ENCODE data around the gene SMIM22. TPM values are rescaled to one million over a fixed set of nuclear protein-coding genes. Genes with fewer than 3 reads are reported as not detected.

SMIM22 gene
- total RNA-seq, 2 experiments from 2014 or later = not detected

- Histone ChIP-seq H3K4me1 (ENCODE audit: insufficient read depth, low read length) (no peaks in the 10 kb centered on the region), H3K9me3 (ENCODE audit: control insufficient read depth in 1 of 2, insufficient read depth in 1 of 2, low read length in 2 of 2) (no peaks in the 10 kb centered on the region), H3K36me3 (ENCODE audit: insufficient read depth, low read length) (no peaks in the 10 kb centered on the region), H3K27ac (ENCODE audit: low read depth in 1 of 2, low read length in 2 of 2) (no peak overlapping the region), H3K4me3 (ENCODE audit: low read length) (no peak overlapping the region), H3K27me3 (ENCODE audit: control insufficient read depth in 1 of 2, insufficient read depth in 2 of 2, low read length in 2 of 2) (no peaks in the 10 kb centered on the region)
- ATAC-seq (ENCODE audit: poor library complexity) (no peak), DNase-seq (no peak)
- H3K4me1 Mint-ChIP-seq (ENCODE audit: low read depth) = no peaks in the 10 kb centered on the region
- ChIA-PET CTCF (no interaction called here), POLR2A (no interaction called here)
- no peak for TF ChIP-seq CTCF (IDR thresholded peaks at IDR 0.05)
- intact Hi-C loops (cut with DNase I, micrococcal nuclease) = no loop called here
- no peak overlapping the region for H3K4me3 Mint-ChIP-seq
- H3K36me3 Mint-ChIP-seq (ENCODE audit: low read depth) = no peaks in the 10 kb centered on the region
- no peak overlapping the region for H3K27ac Mint-ChIP-seq
- no peaks in the 10 kb centered on the region for H3K9me3 Mint-ChIP-seq
- H3K27me3 Mint-ChIP-seq = no peaks in the 10 kb centered on the region
Observed at GRCh38 chr16:4785758-4786433, 9.3 kb upstream of the SMIM22 start.

GRCh38 chr16:4787068-4787467, 8.1 kb upstream of the SMIM22 start:
- no peaks in the 10 kb centered on the region for H3K4me1 ChIP-seq (ENCODE audit: insufficient read depth, low read length)
- H3K9me3 ChIP-seq (ENCODE audit: control insufficient read depth in 1 of 2, insufficient read depth in 1 of 2, low read length in 2 of 2) = no peaks in the 10 kb centered on the region
- H3K9me3 Mint-ChIP-seq = no peaks in the 10 kb centered on the region
- H3K4me1 Mint-ChIP-seq (ENCODE audit: low read depth) = no peaks in the 10 kb centered on the region
- intact Hi-C loops (cut with DNase I, micrococcal nuclease) = no loop called here
- POLR2A ChIA-PET = no interaction called here
- DNase-seq (no peak), ATAC-seq (ENCODE audit: poor library complexity) (no peak)
- TF ChIP-seq CTCF (IDR thresholded peaks at IDR 0.05) = no peak
- no peak overlapping the region for H3K4me3 ChIP-seq (ENCODE audit: low read length)
- H3K4me3 Mint-ChIP-seq = no peak overlapping the region
- no peaks in the 10 kb centered on the region for H3K36me3 Mint-ChIP-seq (ENCODE audit: low read depth)
- no peaks in the 10 kb centered on the region for H3K36me3 ChIP-seq (ENCODE audit: insufficient read depth, low read length)
- H3K27me3 Mint-ChIP-seq = no peaks in the 10 kb centered on the region
- CTCF ChIA-PET = no interaction called here
- no peak overlapping the region for H3K27ac ChIP-seq (ENCODE audit: low read depth in 1 of 2, low read length in 2 of 2)
- H3K27me3 ChIP-seq (ENCODE audit: control insufficient read depth in 1 of 2, insufficient read depth in 2 of 2, low read length in 2 of 2) = no peaks in the 10 kb centered on the region
- H3K27ac Mint-ChIP-seq = no peak overlapping the region

- POLR2A ChIA-PET = interaction anchor here (0.6 to 0.7 kb wide), 2 partner anchors 13 to 74 kb away, joined by 3 read pairs; no protein-coding TSS in a partner anchor
- Mint-ChIP-seq H3K4me1 (ENCODE audit: low read depth) (no peaks in the 10 kb centered on the region), H3K4me3 (no peak within 1 kb of the TSS), H3K9me3 (no peaks in the 10 kb centered on the region), H3K27ac (no peak within 1 kb of the TSS), H3K36me3 (ENCODE audit: low read depth) (no peaks in the 10 kb centered on the region), H3K27me3 (no peaks in the 10 kb centered on the region)
- no peaks in the 10 kb centered on the region for H3K27me3 ChIP-seq (ENCODE audit: control insufficient read depth in 1 of 2, insufficient read depth in 2 of 2, low read length in 2 of 2)
- H3K4me1 ChIP-seq (ENCODE audit: insufficient read depth, low read length) = no peaks in the 10 kb centered on the region
- CTCF ChIA-PET = interaction anchor here (0.6 kb wide), 1 partner anchor 141 kb away, joined by 3 read pairs; no protein-coding TSS in a partner anchor
- intact Hi-C loops (cut with DNase I, micrococcal nuclease) = no loop called here
- no peak for TF ChIP-seq CTCF (IDR thresholded peaks at IDR 0.05)
- H3K27ac ChIP-seq (ENCODE audit: low read depth in 1 of 2, low read length in 2 of 2) = no peak within 1 kb of the TSS
- DNase-seq = no peak
- H3K4me3 ChIP-seq (ENCODE audit: low read length) = no peak within 1 kb of the TSS
- no peaks in the 10 kb centered on the region for H3K36me3 ChIP-seq (ENCODE audit: insufficient read depth, low read length)
- no peak for ATAC-seq (ENCODE audit: poor library complexity)
- no peaks in the 10 kb centered on the region for H3K9me3 ChIP-seq (ENCODE audit: control insufficient read depth in 1 of 2, insufficient read depth in 1 of 2, low read length in 2 of 2)
Observed at GRCh38 chr16:4787627-4788482, 7.3 kb upstream of the SMIM22 start, which contains the start of gene SEPTIN12. Gene SEPTIN12 (minus strand): TSS chr16:4788345. CDS start chr16:4787645, 700 bp downstream.

Data from CD4-positive, alpha-beta T cell (primary cell).